ENCODE data around the gene SYVN1.

- no peak for TF ChIP-seq CTCF (IDR thresholded peaks at IDR 0.05)
- TF ChIP-seq EP300 (IDR thresholded peaks at IDR 0.05), result no peak
- no peak for TF ChIP-seq REST (IDR thresholded peaks at IDR 0.05)
- TF ChIP-seq POLR2A (IDR thresholded peaks at IDR 0.05; ENCODE audit: low read length), result no peak
- no peak for TF ChIP-seq USF2 (IDR thresholded peaks at IDR 0.05)
- no peak for TF ChIP-seq ESRRA (IDR thresholded peaks at IDR 0.05; ENCODE audit: borderline replicate concordance, low read length)
- TF ChIP-seq KDM1A (IDR thresholded peaks at IDR 0.05; ENCODE audit: low read depth), result no peak
- TF ChIP-seq EHMT2 (IDR thresholded peaks at IDR 0.05; ENCODE audit: low read depth), result no peak
- TF ChIP-seq NR3C1 (IDR thresholded peaks at IDR 0.05), result no peak
- no peak for TF ChIP-seq FOSL2 (IDR thresholded peaks at IDR 0.05)
- TF ChIP-seq FOSL2 (CRISPR knock-in tag; IDR thresholded peaks at IDR 0.05), result no peak
- TF ChIP-seq PHF8 (IDR thresholded peaks at IDR 0.05; ENCODE audit: borderline replicate concordance, low read depth), result no peak
These were observed 7.6 kb downstream of the SYVN1 start for GRCh38 chr11:65126624-65127274.
